NCI-H1436 treated with DMSO at 0.1 percent for 48 hours (cell line): ENCODE data around the gene PCDHGA10.
"Not testable (repeated sequence)": the region's sequence is repeated elsewhere in the genome, so short reads cannot be mapped to it uniquely, and the experiment has no call there.

Source experiments
- DNase-seq: peaks from one replicate; lab custom pipeline; 2025; lab: John Stamatoyannopoulos, UW

PCDHGA10 gene

GRCh38 chr5:141412854-141413539 lies at the start of gene PCDHGA10:
PCDHGA10 (plus strand) TSS chr5:141412987; CDS start chr5:141413176, 189 bp downstream.
- DNase-seq, result no peak

GRCh38 chr5:141363952-141364660 lies 48.7 kb upstream of the PCDHGA10 start, which contains the start of gene PCDHGA5:
PCDHGA5 (plus strand) TSS chr5:141364162; CDS start chr5:141364331, 169 bp downstream.
- DNase-seq, result no peak

DNA sequence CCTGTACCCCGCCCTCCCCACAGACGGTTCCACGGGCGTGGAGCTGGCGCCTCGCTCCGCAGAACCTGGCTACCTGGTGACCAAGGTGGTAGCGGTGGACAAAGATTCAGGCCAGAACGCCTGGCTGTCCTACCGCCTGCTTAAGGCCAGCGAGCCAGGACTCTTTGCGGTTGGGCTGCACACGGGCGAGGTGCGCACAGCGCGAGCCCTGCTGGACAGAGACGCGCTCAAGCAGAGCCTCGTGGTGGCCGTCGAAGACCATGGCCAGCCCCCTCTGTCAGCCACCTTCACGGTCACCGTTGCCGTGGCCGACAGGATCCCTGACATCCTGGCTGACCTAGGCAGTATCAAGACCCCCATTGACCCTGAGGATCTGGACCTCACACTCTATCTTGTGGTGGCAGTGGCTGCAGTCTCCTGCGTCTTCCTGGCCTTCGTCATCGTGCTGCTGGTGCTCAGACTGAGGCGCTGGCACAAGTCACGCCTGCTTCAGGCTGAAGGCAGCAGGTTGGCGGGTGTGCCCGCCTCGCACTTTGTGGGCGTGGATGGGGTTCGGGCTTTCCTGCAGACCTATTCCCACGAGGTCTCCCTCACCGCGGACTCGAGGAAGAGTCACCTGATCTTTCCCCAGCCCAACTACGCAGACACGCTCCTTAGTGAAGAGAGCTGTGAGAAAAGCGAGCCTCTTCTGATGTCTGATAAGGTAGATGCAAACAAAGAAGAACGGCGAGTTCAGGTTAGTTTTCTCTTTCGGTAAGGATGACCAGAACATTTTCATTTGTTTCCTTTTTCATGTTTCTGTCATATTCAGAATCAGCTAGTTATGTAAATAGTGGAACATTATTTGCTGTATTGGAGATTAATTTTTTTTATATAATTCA lies 46.5 kb upstream of the PCDHGA10 start:
- no peak for DNase-seq

GRCh38 chr5:141369994-141370848 lies 42.6 kb upstream of the PCDHGA10 start, which contains the start of gene PCDHGB3:
PCDHGB3 (plus strand) TSS chr5:141370242; CDS start chr5:141370395, 153 bp downstream.
- DNase-seq, result no peak

- DNase-seq, result no peak
Measured at GRCh38 chr5:141371572-141372475, 41.0 kb upstream of the PCDHGA10 start.

DNA sequence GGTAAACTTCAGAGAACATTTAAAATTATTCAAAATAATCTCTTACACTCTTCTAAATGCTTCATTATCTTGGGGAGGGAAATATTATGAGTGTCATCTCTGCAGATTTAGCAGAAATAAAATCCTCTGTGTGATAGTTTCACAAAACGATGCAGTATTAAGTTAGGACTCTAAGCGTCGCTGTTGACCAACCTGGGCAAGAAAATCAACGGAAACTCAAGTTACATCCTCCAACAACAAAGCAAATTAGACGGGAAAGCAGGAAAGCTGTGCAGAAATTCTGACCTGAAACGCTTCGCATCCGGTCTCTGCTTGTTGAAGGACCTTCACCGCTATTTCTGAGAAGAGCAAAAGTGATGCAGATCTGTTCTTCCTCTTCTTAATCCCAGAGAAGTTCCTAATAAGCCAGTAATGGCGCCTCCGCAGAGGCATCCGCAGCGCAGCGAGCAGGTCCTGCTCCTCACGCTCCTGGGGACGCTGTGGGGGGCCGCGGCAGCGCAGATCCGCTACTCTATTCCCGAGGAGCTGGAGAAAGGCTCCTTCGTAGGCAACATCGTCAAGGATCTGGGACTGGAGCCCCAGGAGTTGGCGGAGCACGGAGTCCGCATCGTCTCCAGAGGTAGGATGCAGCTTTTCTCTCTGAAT lies 39.0 kb upstream of the PCDHGA10 start, which contains the start of gene PCDHGA6:
PCDHGA6 (plus strand) TSS at position 219 of the 645 bp plus-strand sequence; CDS start at position 412, 193 bp downstream.
- DNase-seq, result no peak

DNA sequence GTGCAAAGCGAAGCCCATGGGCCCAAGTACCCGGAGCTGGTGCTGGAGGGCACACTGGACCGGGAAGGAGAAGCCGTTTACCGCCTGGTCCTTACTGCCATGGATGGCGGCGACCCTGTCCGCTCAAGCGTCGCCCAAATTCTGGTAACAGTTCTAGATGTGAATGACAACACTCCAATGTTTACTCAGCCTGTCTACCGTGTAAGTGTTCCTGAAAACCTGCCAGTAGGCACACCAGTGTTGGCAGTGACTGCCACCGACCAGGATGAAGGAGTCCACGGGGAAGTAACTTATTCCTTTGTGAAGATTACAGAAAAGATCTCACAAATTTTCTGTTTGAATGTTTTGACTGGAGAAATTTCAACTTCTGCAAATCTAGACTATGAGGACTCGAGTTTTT lies 38.2 kb upstream of the PCDHGA10 start:
- DNase-seq, result no peak

DNA sequence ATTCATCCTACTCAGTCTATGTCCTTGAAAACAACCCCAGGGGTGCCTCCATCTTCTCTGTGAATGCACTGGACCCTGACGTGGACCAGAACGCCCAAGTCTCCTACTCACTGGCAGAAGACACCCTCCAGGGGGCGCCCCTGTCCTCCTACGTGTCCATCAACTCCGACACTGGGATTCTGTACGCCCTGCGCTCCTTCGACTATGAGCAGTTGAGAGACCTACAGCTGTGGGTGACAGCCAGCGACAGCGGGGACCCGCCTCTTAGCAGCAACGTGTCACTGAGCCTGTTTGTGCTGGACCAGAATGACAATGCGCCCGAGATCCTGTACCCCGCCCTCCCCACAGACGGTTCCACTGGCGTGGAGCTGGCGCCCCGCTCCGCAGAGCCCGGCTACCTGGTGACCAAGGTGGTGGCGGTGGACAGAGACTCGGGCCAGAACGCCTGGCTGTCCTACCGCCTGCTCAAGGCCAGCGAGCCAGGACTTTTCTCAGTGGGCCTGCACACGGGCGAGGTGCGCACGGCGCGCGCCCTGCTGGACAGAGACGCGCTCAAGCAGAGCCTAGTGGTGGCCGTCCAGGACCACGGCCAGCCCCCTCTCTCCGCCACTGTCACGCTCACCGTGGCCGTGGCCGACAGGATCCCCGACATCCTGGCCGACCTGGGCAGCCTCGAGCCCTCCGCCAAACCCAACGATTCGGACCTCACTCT lies 37.2 kb upstream of the PCDHGA10 start:
- not testable (repeated sequence) for DNase-seq

DNA sequence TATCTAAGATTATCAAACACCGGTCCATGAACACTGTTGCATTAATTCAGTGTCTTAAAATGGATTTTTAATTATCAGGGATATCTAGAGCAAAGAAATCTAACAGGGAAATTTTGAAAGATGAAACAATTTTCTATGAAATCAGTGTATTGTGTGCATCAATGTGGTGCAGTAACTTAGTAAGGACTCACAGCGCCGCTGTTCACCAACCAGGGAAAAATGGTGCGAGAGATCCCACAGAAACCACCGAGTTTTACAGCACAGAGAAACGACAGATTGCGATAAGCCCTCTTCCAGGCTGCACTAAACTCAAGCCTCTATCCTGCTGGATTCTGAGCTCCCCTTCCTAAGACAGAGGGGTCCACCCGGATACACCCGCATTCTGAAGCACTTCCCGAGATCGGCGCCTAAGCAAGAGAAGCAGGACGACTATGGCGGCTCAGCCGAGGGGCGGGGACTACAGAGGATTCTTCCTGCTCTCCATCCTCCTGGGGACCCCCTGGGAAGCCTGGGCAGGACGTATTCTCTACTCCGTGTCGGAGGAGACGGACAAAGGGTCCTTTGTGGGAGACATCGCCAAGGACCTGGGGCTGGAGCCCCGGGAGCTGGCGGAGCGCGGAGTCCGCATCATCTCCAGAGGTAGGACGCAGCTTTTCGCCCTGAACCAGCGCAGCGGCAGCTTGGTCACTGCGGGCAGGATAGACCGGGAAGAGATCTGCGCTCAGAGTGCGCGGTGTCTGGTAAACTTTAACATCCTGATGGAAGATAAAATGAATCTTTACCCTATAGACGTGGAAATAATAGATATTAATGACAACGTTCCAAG lies 30.1 kb upstream of the PCDHGA10 start, which contains the start of gene PCDHGA7:
PCDHGA7 (plus strand) TSS at position 274 of the 826 bp plus-strand sequence; CDS start at position 432, 158 bp downstream.
- no peak for DNase-seq

GRCh38 chr5:141383345-141383744 lies 29.4 kb upstream of the PCDHGA10 start:
- DNase-seq, result no peak

DNA sequence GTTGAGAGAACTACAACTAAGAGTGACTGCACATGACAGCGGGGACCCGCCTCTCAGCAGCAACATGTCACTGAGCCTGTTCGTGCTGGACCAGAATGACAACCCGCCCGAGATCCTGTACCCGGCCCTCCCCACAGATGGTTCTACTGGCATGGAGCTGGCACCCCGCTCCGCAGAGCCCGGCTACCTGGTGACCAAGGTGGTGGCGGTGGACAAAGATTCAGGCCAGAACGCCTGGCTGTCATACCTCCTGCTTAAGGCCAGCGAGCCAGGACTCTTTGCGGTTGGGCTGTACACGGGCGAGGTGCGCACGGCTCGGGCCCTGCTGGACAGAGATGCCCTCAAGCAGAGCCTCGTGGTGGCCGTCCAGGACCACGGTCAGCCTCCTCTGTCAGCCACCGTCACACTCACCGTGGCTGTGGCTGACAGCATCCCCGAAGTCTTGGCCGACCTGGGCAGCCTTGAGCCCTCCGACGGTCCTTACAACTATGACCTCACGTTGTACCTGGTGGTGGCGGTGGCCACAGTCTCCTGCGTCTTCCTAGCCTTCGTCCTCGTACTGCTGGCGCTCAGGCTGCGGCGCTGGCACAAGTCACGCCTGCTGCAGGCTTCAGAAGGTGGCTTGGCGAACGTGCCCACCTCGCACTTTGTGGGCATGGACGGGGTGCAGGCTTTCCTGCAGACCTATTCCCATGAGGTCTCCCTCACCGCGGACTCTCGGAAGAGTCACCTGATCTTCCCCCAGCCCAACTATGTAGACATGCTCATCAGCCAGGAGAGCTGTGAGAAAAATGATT lies 28.1 kb upstream of the PCDHGA10 start:
- DNase-seq, result no peak

DNA sequence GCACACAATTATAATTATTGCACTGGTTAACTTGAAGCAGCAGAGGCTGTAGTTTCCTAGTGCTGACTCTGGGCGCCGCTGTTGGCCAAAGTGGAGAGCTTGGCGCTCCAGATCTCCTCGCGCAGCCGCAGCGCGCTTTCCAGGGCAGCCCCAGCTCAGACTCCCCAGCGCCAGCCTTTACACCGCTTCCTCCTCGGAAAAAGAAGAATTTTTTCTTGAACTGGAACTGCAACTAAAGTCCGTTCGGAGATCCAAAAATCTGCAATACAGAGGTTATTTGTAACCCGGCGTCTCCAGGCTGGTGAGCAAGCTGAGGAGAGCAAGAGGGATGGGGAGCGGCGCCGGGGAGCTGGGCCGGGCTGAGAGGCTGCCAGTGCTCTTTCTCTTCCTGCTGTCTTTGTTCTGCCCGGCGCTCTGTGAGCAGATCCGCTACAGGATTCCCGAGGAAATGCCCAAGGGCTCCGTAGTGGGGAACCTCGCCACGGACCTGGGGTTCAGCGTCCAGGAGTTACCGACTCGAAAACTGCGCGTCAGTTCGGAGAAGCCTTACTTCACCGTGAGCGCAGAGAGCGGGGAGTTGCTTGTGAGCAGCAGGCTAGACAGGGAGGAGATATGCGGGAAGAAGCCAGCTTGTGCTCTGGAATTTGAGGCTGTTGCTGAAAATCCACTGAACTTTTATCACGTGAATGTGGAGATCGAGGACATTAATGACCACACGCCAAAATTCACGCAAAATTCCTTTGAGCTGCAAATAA lies 25.1 kb upstream of the PCDHGA10 start, which contains the start of gene PCDHGB4:
PCDHGB4 (plus strand) TSS at position 142 of the 755 bp plus-strand sequence; CDS start at position 329, 187 bp downstream.
- not testable (repeated sequence) for DNase-seq

DNA sequence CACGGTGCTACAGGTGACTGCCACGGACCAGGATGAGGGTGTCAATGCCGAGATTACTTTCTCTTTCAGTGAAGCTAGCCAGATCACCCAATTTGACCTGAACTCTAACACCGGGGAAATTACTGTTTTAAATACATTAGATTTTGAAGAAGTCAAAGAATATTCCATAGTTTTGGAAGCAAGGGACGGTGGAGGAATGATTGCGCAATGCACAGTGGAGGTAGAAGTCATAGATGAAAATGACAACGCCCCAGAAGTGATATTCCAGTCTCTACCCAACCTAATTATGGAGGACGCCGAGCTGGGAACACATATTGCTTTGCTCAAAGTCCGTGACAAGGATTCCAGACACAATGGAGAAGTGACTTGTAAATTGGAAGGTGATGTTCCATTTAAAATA lies 24.1 kb upstream of the PCDHGA10 start:
- DNase-seq, result no peak

DNA sequence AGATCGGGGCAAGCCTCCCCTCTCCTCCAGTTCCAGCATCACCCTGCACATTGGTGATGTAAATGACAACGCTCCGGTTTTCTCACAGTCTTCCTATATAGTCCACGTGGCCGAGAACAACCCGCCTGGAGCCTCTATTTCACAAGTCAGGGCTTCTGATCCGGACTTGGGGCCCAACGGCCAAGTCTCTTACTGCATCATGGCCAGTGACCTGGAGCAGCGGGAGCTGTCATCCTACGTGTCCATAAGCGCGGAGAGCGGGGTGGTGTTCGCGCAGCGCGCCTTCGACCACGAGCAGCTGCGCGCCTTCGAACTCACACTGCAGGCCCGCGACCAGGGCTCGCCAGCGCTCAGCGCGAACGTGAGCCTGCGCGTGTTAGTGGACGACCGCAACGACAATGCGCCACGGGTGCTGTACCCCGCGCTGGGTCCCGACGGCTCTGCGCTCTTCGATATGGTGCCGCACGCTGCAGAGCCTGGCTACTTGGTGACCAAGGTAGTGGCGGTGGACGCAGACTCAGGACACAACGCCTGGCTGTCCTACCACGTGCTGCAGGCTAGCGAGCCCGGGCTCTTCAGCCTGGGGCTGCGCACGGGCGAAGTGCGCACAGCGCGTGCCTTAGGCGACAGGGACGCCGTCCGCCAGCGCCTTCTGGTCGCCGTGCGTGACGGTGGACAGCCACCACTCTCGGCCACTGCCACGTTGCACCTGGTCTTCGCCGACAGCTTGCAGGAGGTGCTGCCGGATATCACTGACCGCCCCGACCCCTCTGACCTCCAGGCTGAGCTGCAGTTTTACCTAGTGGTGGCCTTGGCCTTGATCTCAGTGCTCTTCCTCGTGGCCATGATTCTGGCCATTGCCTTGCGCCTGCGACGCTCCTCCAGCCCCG lies 23.4 kb upstream of the PCDHGA10 start:
- no peak for DNase-seq
